Esophagus muscularis mucosa (tissue), 4 donors: ENCODE results near the gene IL1R2. TPM values are rescaled to one million over a fixed set of nuclear protein-coding genes. Genes with fewer than 3 reads are reported as not detected.

Experiments
- DNase-seq: peaks from one replicate; pipeline ENCODE4 v3.0.0-alpha.2; 2017; ENCODE audit errors: extremely low spot score
- H3K27ac ChIP-seq, 4 donors: fragments of 200-600 bp; sonication (generic); replicated peaks in 1 of 4; 1 replicate in 3 of 4; 2 replicates in 1 of 4; pipeline ENCODE4 v1.5.1; 2016 to 2019; ENCODE audit warnings: mild to moderate bottlenecking in 1 of 4
- H3K27me3 ChIP-seq, 4 donors: fragments of 200-600 bp; sonication (generic); one replicate each; pipeline versions ENCODE4 v1.5.1 to v1.6.0; 2016 to 2019
- H3K36me3 ChIP-seq, 4 donors: fragments of 200-600 bp; sonication (generic); one replicate each; pipeline ENCODE4 v1.5.1; 2016 to 2019
- H3K4me1 ChIP-seq, 4 donors: fragments of 200-600 bp; sonication (generic); one replicate each; pipeline ENCODE4 v1.5.1; 2016 to 2019
- H3K4me3 ChIP-seq, 4 donors: fragments of 200-600 bp; sonication (generic); 1 replicate in 2 of 4; 2 replicates in 2 of 4; pipeline ENCODE4 v1.5.1; 2016 to 2019; ENCODE audit warnings: mild to moderate bottlenecking in 4 of 4, moderate library complexity in 1 of 4
- H3K9me3 ChIP-seq, 4 donors: fragments of 200-600 bp; sonication (generic); 1 replicate in 3 of 4; 2 replicates in 1 of 4; pipeline ENCODE4 v1.5.1; 2016 to 2019
- CTCF ChIP-seq, 3 experiments: fragments of 200-600 bp in 2 of 3; fragments of 450-650 bp in 1 of 3; sonication (generic) in 2 of 3; IDR thresholded peaks; one replicate each; pipeline ENCODE4 v1.5.1; 2017 to 2019; ENCODE audit warnings: antibody characterized with exemption in 3 of 3, mild to moderate bottlenecking in 2 of 3, moderate library complexity in 1 of 3
- EP300 ChIP-seq: sonication (generic); formaldehyde crosslinking; IDR thresholded peaks from one replicate; pipeline ENCODE4 v1.6.1; 2017; ENCODE audit warnings: antibody characterized with exemption
- POLR2A ChIP-seq: fragments of 450-650 bp; IDR thresholded peaks from one replicate; pipeline ENCODE4 v1.6.1; 2017; ENCODE audit warnings: antibody characterized with exemption, moderate library complexity, mild to moderate bottlenecking, low read depth
- POLR2AphosphoS5 ChIP-seq, 2 donors: sonication (generic); formaldehyde crosslinking; IDR thresholded peaks; one replicate each; pipeline ENCODE4 v1.6.1; 2017; ENCODE audit warnings: antibody characterized with exemption in 2 of 2
- whole genome bisulfite sequencing: methylation state at CpG from one replicate; pipeline ENCODE4 v1.1.5; 2018; 5-methylcytosine and 5-hydroxymethylcytosine counted together
- intact Hi-C: fragments of 100-400 bp; cut with DNase I; formaldehyde crosslinking; loops from one replicate; pipeline ENCODE4 v1.15.1; 2023
- total RNA-seq, 4 donors: library from RNA; depleted of rRNA; stranded (reverse); fragments of >200 nt; gene quantifications; one replicate each; pipeline versions ENCODE4 v1.1.0 to v1.2.1, GENCODE V29; 2016

The IL1R2 gene
- total RNA-seq, 4 donors from 2014 or later, result 2.5 to 56.2 (median 6.4) TPM

DNA sequence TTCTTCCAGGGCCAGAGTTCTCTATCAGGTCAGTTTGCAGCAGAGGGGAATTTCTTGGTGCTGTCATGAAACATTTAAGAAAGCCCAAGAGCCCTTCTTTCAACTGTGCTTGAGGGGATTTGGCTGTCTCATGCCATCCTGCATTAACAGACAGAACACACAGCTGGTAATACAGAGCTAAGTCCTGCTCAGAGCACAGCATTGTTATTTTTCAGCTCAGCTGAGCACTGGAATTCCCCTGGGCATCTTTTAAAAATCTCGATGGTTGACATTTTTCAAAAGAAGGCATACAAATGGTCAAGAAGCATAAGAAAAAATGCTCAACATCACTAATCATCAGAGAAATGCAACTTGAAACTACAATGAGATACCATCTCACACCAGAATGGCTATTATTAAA lies 14.9 kb upstream of the IL1R2 start:
- DNase-seq, result no peak
- no peaks in the 10 kb centered on the region for H3K27me3 ChIP-seq
- TF ChIP-seq POLR2AphosphoS5 (IDR thresholded peaks at IDR 0.05) (no peak), EP300 (no peak), CTCF (IDR thresholded peaks at IDR 0.05) (no peak), POLR2A (no peak)
- peaks cover 0 to 7% (median 4%) of the 10 kb centered on the region in 4 donors for H3K4me1 ChIP-seq
- H3K9me3 ChIP-seq, result no peaks in the 10 kb centered on the region
- intact Hi-C loops, result no loop called here
- H3K27ac ChIP-seq, result no peak overlapping the region
- H3K36me3 ChIP-seq, result no peaks in the 10 kb centered on the region
- 38% methylated on average over 1 of the region's 1 CpG for WGBS
- no peak overlapping the region for H3K4me3 ChIP-seq

DNA sequence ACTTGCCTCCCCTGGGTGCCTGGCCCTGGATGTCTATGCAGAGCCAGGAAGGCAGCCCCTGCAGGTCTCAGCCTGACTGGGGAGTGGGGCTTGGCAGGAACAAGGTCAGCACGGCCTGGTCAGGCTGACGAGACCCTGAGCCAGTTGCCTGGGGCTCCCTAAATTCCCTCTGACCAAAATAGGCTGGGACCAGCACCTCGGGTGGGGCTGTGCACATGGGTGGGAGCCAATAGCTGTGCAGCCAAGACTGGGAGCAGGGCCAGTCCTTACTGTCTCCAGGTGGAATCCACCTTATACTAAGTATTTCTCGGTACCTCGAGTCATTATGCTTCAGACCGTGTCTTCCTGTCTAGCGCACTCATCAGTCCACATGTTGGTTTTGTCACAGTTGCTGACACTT lies 11.4 kb upstream of the IL1R2 start:
- no peaks in the 10 kb centered on the region for H3K36me3 ChIP-seq
- DNase-seq, result no peak
- intact Hi-C loops, result no loop called here
- H3K4me1 ChIP-seq, result peaks cover 0 to 6% (median 0%) of the 10 kb centered on the region in 4 donors
- 81% methylated on average over 5 of the region's 7 CpGs for WGBS
- H3K27ac ChIP-seq, result no peak overlapping the region
- H3K27me3 ChIP-seq, result no peaks in the 10 kb centered on the region
- no peaks in the 10 kb centered on the region for H3K9me3 ChIP-seq
- TF ChIP-seq CTCF (IDR thresholded peaks at IDR 0.05), result no peak
- no peak for TF ChIP-seq POLR2AphosphoS5 (IDR thresholded peaks at IDR 0.05)
- no peak for TF ChIP-seq POLR2A
- TF ChIP-seq EP300, result no peak
- no peak overlapping the region for H3K4me3 ChIP-seq

- no peak for DNase-seq
- no peaks in the 10 kb centered on the region for H3K27me3 ChIP-seq
- H3K4me1 ChIP-seq, result peaks cover 0 to 6% (median 0%) of the 10 kb centered on the region in 4 donors
- H3K9me3 ChIP-seq, result no peaks in the 10 kb centered on the region
- intact Hi-C loops, result no loop called here
- H3K4me3 ChIP-seq, result no peak overlapping the region
- TF ChIP-seq POLR2AphosphoS5 (IDR thresholded peaks at IDR 0.05) (no peak), CTCF (IDR thresholded peaks at IDR 0.05) (no peak), POLR2A (no peak), EP300 (no peak)
- no peaks in the 10 kb centered on the region for H3K36me3 ChIP-seq
- 90% methylated on average over 5 of the region's 5 CpGs for WGBS
- H3K27ac ChIP-seq, result no peak overlapping the region
Measured at GRCh38 chr2:101981066-101981465, 10.7 kb upstream of the IL1R2 start.

DNA sequence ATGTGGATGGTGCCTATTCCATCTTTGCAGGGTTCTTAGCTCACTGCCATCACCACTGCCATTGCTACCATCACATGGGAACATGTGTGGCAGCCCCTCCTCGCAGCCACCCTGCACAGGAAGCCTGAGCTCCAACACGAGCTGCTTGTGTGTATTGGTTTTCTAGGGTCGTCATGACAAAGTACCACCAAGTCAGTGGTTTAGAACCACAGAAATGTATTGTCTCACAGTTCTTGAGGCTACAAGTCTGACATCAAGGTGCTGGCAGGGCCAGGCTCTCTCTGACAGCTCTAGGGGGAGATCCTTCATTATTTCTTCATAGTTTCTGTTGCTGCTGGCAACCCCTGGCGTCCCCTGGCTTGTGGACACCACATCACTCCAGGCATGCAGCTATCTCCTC lies 10.3 kb upstream of the IL1R2 start:
- no peaks in the 10 kb centered on the region for H3K36me3 ChIP-seq
- H3K4me1 ChIP-seq, result peaks cover 0 to 6% (median 0%) of the 10 kb centered on the region in 4 donors
- H3K4me3 ChIP-seq, result no peak overlapping the region
- TF ChIP-seq POLR2AphosphoS5 (IDR thresholded peaks at IDR 0.05), result no peak
- no peak for TF ChIP-seq POLR2A
- no peak for TF ChIP-seq EP300
- no peak for TF ChIP-seq CTCF (IDR thresholded peaks at IDR 0.05)
- H3K27ac ChIP-seq, result no peak overlapping the region
- H3K27me3 ChIP-seq, result no peaks in the 10 kb centered on the region
- 82% methylated on average over 4 of the region's 4 CpGs for WGBS
- DNase-seq, result no peak
- no peaks in the 10 kb centered on the region for H3K9me3 ChIP-seq
- intact Hi-C loops, result no loop called here

DNA sequence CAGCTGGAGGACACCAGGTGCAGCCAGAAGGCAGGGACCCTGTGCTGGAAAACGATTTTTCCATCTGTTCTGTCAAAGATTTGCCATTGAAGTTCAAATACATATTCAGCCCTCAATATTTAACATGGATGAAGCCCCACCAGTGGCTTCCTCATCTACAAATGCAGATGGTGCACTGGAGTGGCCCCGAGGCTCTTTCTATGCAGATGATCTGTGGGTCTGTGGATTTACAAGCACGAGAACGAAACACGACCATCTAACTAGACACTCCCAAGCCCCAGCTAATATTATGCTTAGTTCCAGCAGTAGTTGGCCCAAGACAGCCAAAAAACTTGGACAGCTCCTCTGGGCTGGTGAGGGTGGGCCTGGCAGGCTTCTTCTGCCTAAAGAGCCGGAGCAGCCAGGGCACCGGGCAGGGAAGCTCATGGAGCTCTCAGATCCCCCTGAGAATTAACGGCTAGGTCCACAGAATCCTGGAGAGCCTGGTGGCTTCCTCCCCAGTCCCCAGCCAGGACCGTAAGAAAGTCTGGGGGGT lies 9.2 kb upstream of the IL1R2 start:
- Histone ChIP-seq H3K36me3 (no peaks in the 10 kb centered on the region), H3K27me3 (no peaks in the 10 kb centered on the region), H3K4me3 (no peak overlapping the region), H3K9me3 (no peaks in the 10 kb centered on the region), H3K27ac (no peak overlapping the region), H3K4me1 (peaks cover 0 to 6% (median 0%) of the 10 kb centered on the region in 4 donors)
- no peak for DNase-seq
- intact Hi-C loops, result no loop called here
- no peak for TF ChIP-seq POLR2A
- 96% methylated on average over 9 of the region's 9 CpGs for WGBS
